Bronchial epithelial cell (primary cell): Measurements from ENCODE around the gene TCEAL5. TPM values are rescaled to one million over a fixed set of nuclear protein-coding genes. Genes with fewer than 3 reads are reported as not detected.
A peak's percentile ranks its signal among the peaks of the same experiment; 100 is the strongest.
"Not testable (repeated sequence)": the region's sequence is repeated elsewhere in the genome, so short reads cannot be mapped to it uniquely, and the experiment has no call there.

Experiments used
- DNase-seq: peaks from one replicate; pipeline ENCODE4 v3.0.0-alpha.2; 2010; ENCODE audit warnings: low read depth
- FAIRE-seq: peaks from 2 replicates; lab custom pipeline; 2011; peaks lifted over from hg19 to GRCh38; lab: Jason Lieb, UNC
- H3K27me3 ChIP-seq: 2 replicates; pipeline ENCODE4 v1.5.1; 2011; ENCODE audit warnings: low read length; ENCODE audit not compliant: control insufficient read depth, insufficient read depth
- H3K36me3 ChIP-seq: 2 replicates; pipeline ENCODE4 v1.5.1; 2011; ENCODE audit warnings: low read length; ENCODE audit not compliant: control insufficient read depth, insufficient read depth
- H3K4me3 ChIP-seq: 2 replicates; pipeline ENCODE4 v1.5.1; 2011; ENCODE audit warnings: mild to moderate bottlenecking, low read depth, low read length, control low read depth
- CTCF ChIP-seq: IDR thresholded peaks from 2 replicates; pipeline ENCODE4 v1.5.1; 2011; ENCODE audit warnings: mild to moderate bottlenecking, moderate library complexity, low read length, control low read depth, inconsistent platforms; ENCODE audit not compliant: insufficient read depth, severe bottlenecking
- total RNA-seq: library from RNA; depleted of rRNA; stranded (reverse); fragments of >200 nt; gene quantifications from 2 replicates; pipeline ENCODE4 v1.2.1, GENCODE V29; 2014

TCEAL5 gene
- total RNA-seq = not detected in 2 replicates

GRCh38 chrX:103276581-103277002 is at the start of gene TCEAL5:
TCEAL5 (minus strand) TSS chrX:103276750; CDS start chrX:103274563, 2,187 bp downstream.
- DNase-seq (no peak), FAIRE-seq (no peak)
- Histone ChIP-seq H3K27me3 (peaks cover 9% of the 10 kb centered on the region), H3K4me3 (no peak within 1 kb of the TSS), H3K36me3 (no peaks in the 10 kb centered on the region)
- TF ChIP-seq CTCF = no peak

GRCh38 chrX:103311399-103311780 is 34.8 kb upstream of the TCEAL5 start:
- FAIRE-seq (no peak), DNase-seq (no peak)
- no peak for TF ChIP-seq CTCF
- Histone ChIP-seq H3K36me3 (no peaks in the 10 kb centered on the region), H3K27me3 (no peaks in the 10 kb centered on the region), H3K4me3 (no peak overlapping the region)

DNA sequence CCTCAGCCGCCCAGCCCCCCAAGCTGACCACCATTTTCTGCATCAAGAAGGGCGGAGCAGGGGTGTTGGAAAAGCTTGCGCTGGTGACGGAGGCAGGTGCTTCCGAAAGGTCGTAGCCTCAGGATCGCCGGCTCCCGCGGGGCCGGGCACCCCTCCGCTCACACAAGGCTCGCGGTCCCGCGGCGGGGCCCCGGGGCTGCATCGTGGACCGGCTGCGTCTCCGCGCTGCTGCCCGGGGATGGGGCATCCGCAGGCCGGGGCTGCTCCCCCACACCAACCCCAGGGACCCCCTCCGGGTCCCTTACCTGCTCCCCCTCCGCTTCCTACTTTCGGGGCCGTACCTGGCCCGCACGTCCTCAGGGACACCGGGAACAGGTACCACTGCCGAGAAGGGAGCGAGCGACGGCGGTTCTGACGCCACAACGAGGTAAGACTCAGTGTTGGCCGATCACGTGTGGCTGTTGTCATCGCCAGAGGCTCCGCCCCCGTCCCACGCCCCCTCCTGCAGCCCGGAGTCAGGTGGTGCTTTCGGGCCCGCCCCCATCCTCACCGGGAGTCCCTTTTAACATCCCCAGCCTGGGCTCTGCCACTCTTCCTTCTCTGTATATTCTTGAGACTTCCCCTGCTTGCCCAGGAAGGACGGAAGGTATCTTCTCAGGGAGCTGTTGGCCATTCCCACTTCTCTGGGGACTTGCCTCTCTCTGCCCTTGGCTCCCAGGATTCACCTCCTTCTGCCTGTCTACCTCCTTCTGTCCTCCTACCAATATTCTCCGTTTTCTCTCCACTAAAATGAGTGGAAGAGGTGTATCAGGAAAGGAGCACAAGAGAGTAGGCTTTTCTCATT is 34.2 kb upstream of the TCEAL5 start, which contains the start of gene BEX2:
TSS of gene BEX2 (minus strand) at position 436 of the 844 bp plus-strand sequence. CDS start 1,014 bp downstream, outside the sequence.
- Histone ChIP-seq H3K27me3 (no peaks in the 10 kb centered on the region), H3K36me3 (no peaks in the 10 kb centered on the region), H3K4me3 (peak within 1 kb of the TSS; percentile 66)
- FAIRE-seq (no peak), DNase-seq (peak; percentile 61)
- no peak for TF ChIP-seq CTCF

GRCh38 chrX:103309860-103310554 is 33.5 kb upstream of the TCEAL5 start:
- no peak for TF ChIP-seq CTCF
- H3K36me3 ChIP-seq = no peaks in the 10 kb centered on the region
- DNase-seq = no peak
- no peak for FAIRE-seq
- H3K4me3 ChIP-seq = peak overlapping the region; percentile 66
- H3K27me3 ChIP-seq = no peaks in the 10 kb centered on the region

DNA sequence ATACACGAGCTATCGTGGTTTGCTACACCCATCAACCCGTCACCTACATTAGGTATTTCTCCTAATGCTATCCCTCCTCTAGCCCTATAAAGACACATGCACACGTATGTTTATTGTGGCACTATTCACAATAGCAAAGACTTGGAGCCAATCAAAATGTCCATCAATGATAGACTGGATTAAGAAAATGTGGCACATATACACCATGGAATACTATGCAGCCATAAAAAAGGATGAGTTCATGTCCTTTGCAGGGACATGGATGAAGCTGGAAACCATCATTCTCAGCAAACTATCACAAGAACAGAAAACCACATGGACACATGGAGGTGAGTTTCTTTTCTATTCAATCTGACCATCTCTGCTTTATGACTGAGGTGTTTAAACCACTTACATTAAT is 29.1 kb upstream of the TCEAL5 start:
- FAIRE-seq, H3K27me3 ChIP-seq, DNase-seq, H3K36me3 ChIP-seq, H3K4me3 ChIP-seq: not testable (repeated sequence)

GRCh38 chrX:103304705-103305104 is 28.2 kb upstream of the TCEAL5 start:
- H3K4me3 ChIP-seq = no peak overlapping the region
- no peaks in the 10 kb centered on the region for H3K27me3 ChIP-seq
- no peaks in the 10 kb centered on the region for H3K36me3 ChIP-seq
- FAIRE-seq = no peak
- no peak for DNase-seq
- TF ChIP-seq CTCF = no peak
